Airway epithelial cell (primary cell): ENCODE data around the gene GINM1. TPM values are rescaled to one million over a fixed set of nuclear protein-coding genes. Genes with fewer than 3 reads are reported as not detected.

Source experiments
- total RNA-seq: library from RNA; depleted of rRNA; stranded (reverse); fragments of >200 nt; gene quantifications from 2 replicates; pipeline ENCODE4 v1.2.3, GENCODE V29; 2015

GINM1 gene, protein sequence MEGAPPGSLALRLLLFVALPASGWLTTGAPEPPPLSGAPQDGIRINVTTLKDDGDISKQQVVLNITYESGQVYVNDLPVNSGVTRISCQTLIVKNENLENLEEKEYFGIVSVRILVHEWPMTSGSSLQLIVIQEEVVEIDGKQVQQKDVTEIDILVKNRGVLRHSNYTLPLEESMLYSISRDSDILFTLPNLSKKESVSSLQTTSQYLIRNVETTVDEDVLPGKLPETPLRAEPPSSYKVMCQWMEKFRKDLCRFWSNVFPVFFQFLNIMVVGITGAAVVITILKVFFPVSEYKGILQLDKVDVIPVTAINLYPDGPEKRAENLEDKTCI
- 29.1 and 34.7 TPM in 2 replicates for total RNA-seq

DNA sequence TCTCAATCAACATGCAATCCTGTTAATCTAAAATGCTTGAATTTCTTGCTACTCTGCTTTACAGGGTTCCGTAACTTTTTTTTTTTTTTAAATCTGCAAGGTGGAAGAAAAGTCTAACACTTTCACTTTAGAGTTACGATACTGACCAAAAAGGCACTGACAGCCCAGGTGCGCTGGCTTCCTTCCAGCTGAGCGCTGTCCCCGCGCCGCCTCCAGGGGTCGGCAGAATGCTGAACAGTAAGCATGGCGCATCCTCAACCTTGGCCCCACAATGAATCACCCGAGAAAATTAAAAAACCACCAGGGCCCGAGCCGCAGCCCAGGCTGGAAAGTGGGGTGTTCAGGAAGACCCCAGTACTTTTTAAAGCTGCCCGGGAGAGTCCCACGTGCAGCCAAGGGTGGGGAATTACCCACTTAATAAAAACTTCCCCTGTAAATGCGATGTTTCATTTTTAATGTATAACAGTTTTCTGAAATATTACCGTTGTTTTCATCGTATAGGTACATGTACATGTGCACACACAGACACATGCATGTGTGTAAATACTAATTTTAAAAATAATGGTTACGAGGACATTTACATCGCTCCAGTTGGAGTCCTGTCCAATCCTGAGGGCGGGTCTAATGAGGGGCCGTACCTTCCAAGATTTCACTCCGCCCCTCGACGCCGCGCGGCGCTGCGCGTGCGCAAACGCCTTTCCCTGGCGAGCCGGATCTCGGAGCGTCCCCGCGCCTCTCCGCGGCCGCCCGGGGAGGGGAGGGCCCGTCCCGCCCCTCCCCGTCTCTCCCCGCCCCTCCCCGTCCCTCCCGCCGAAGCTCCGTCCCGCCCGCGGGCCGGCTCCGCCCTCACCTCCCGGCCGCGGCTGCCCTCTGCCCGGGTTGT is at the start of gene GINM1:
TSS of gene GINM1 (plus strand) at position 849 of the 883 bp plus-strand sequence. CDS start 40 bp downstream, outside the sequence.

DNA sequence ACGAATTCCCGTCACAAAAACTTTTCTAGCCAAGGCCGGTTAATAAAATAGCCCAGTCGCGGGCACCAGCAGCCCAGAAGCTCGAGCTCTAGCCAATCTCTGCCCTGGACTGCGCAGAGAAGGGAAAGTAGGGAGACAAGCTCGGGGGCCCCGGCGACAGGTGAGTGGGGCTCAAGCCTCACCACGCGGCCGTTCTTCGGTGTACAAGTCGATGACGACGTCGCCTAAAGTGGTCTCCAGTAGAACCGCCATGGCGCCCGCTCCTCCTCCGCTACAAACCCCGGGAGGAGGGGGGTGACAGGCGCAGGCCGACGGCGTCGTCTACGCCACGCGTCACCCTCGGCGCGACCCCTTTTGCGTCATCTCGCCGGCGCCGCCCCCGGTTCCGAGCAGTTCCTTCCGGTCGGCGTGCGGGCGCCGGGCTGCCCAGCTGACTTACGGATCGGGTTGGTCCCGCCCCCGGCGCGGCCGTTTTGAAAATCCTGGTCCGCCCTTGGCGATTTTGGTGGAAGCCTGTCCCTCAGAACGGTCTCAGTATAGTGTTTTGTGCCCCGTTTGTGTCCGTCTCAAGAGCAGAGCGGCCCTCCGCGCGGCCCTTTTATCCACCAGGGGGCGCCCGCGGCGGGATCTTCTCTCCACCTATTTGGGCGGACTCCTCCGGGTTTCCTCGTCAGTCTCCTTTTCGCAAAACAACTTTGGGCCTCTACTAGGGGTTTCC is 20.3 kb upstream of the GINM1 start, which contains the start of gene PPIL4:
TSS of gene PPIL4 (minus strand) at position 290 of the 718 bp plus-strand sequence. CDS start at position 252, 38 bp downstream.

Other genes starting within 250 kb of the GINM1 start
- 17.4 and 24.7 TPM in 2 replicates for gene TAB2, start 248.7 kb upstream of the GINM1 start, total RNA-seq
- 0.21 TPM in 1 of 2 replicates, not detected in the other for gene SUMO4, start 166.1 kb upstream of the GINM1 start, total RNA-seq
- gene ZC3H12D, start 81.4 kb upstream of the GINM1 start, total RNA-seq: not detected in 2 replicates
- 11.0 and 16.4 TPM in 2 replicates for gene PPIL4, start 20.3 kb upstream of the GINM1 start, total RNA-seq
- gene KATNA1, start 82.3 kb downstream of the GINM1 start, total RNA-seq: 13.4 and 18.2 TPM in 2 replicates
- gene LATS1, start 151.7 kb downstream of the GINM1 start, total RNA-seq: 7.4 and 14.6 TPM in 2 replicates
- gene NUP43, start 180.2 kb downstream of the GINM1 start, total RNA-seq: 12.4 and 20.5 TPM in 2 replicates
- 140 and 179 TPM in 2 replicates for gene PCMT1, start 183.4 kb downstream of the GINM1 start, total RNA-seq